OCI-LY7 (cell line): ENCODE results near the gene SHC1.

Source experiments
- EZH2phosphoT487 ChIP-seq: fragments of 200-600 bp; sonication (generic); IDR thresholded peaks from 2 replicates; pipeline ENCODE4 v1.6.1; 2018; ENCODE audit warnings: low read depth, borderline replicate concordance, mild to moderate bottlenecking, mixed run types, antibody characterized with exemption, low read length, moderate library complexity, mixed read lengths
- TF ChIP-seq, protein P1 (sequence below): fragments of 200-600 bp; sonication (generic); conservative IDR thresholded peaks from 2 replicates; pipeline ENCODE4 v1.5.1; 2014; ENCODE audit warnings: mild to moderate bottlenecking, antibody characterized with exemption, low read length, moderate library complexity, mixed read lengths

DNA sequence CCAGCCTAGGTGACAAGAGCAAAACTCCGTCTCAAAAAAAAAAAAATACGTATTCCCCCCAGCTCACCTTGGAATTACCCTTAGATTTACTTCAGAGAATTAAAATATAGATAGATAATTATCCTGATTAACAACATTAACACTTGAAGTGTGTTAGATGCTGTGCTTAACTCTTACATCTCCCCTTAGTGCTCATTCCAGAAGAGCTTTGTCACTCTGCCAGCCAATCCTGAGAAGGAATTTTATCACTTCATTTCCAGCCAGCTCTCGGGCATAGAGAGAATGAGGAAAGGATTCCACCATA, 1.6 kb upstream of the SHC1 start:
- TF ChIP-seq, protein P1, sequence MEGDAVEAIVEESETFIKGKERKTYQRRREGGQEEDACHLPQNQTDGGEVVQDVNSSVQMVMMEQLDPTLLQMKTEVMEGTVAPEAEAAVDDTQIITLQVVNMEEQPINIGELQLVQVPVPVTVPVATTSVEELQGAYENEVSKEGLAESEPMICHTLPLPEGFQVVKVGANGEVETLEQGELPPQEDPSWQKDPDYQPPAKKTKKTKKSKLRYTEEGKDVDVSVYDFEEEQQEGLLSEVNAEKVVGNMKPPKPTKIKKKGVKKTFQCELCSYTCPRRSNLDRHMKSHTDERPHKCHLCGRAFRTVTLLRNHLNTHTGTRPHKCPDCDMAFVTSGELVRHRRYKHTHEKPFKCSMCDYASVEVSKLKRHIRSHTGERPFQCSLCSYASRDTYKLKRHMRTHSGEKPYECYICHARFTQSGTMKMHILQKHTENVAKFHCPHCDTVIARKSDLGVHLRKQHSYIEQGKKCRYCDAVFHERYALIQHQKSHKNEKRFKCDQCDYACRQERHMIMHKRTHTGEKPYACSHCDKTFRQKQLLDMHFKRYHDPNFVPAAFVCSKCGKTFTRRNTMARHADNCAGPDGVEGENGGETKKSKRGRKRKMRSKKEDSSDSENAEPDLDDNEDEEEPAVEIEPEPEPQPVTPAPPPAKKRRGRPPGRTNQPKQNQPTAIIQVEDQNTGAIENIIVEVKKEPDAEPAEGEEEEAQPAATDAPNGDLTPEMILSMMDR, result no peak
- TF ChIP-seq EZH2phosphoT487, result no peak
